Peyer's patch (tissue), 4 donors: ENCODE data around the gene TMEM185A. TPM values are rescaled to one million over a fixed set of nuclear protein-coding genes. Genes with fewer than 3 reads are reported as not detected.
"Not testable (repeated sequence)": the region's sequence is repeated elsewhere in the genome, so short reads cannot be mapped to it uniquely, and the experiment has no call there.

Source experiments
- DNase-seq, 3 donors: peaks; one replicate each; pipeline ENCODE4 v3.0.0-alpha.2; 2017 to 2019
- H3K27ac ChIP-seq, 4 donors: fragments of 200-600 bp; sonication (generic); one replicate each; pipeline ENCODE4 v1.5.1; 2016 to 2019
- H3K27me3 ChIP-seq, 2 donors: fragments of 200-600 bp; sonication (generic); one replicate each; pipeline ENCODE4 v1.5.1; 2019
- H3K36me3 ChIP-seq, 3 donors: fragments of 200-600 bp; sonication (generic); one replicate each; pipeline ENCODE4 v1.5.1; 2016 to 2019
- H3K4me1 ChIP-seq, 4 donors: fragments of 200-600 bp; sonication (generic); one replicate each; pipeline ENCODE4 v1.5.1; 2016 to 2019
- H3K4me3 ChIP-seq, 4 donors: fragments of 200-600 bp; sonication (generic); 1 replicate in 3 of 4; 2 replicates in 1 of 4; pipeline ENCODE4 v1.5.1; 2016 to 2019; ENCODE audit warnings: mild to moderate bottlenecking in 1 of 4
- H3K9me3 ChIP-seq, 4 donors: fragments of 200-600 bp; sonication (generic); one replicate each; pipeline ENCODE4 v1.5.1; 2016 to 2019; ENCODE audit warnings: mild to moderate bottlenecking in 1 of 4
- CTCF ChIP-seq, 6 experiments: fragments of 450-650 bp in 4 of 6; fragments of 200-600 bp in 2 of 6; sonication (generic) in 1 of 6; IDR thresholded peaks; one replicate each; pipeline ENCODE4 v1.5.1; 2017 to 2019; ENCODE audit warnings: antibody characterized with exemption in 6 of 6, mild to moderate bottlenecking in 3 of 6, moderate library complexity in 1 of 6
- POLR2A ChIP-seq, 2 donors: fragments of 450-650 bp; IDR thresholded peaks; one replicate each; pipeline ENCODE4 v1.5.1; 2017; ENCODE audit warnings: antibody characterized with exemption in 2 of 2, mild to moderate bottlenecking in 2 of 2, moderate library complexity in 2 of 2
- total RNA-seq, 4 donors: library from RNA; depleted of rRNA; stranded (reverse); fragments of >200 nt; gene quantifications; one replicate each; pipeline ENCODE4 v1.1.0, GENCODE V29; 2016

The TMEM185A gene
- total RNA-seq, 4 donors from 2014 or later = 11.0 to 17.3 (median 14.3) TPM

- Histone ChIP-seq H3K27ac (no peak overlapping the region), H3K4me1 (no peaks in the 10 kb centered on the region), H3K36me3 (no peaks in the 10 kb centered on the region), H3K4me3 (no peak overlapping the region), H3K9me3 (no peaks in the 10 kb centered on the region), H3K27me3 (no peaks in the 10 kb centered on the region)
- TF ChIP-seq POLR2A (IDR thresholded peaks at IDR 0.05) = no peak
- TF ChIP-seq CTCF (IDR thresholded peaks at IDR 0.05) = no peak
- DNase-seq = no peak
These were observed 2.8 kb downstream of the TMEM185A start for GRCh38 chrX:149628768-149629167.

- H3K27ac ChIP-seq = no peak overlapping the region
- no peaks in the 10 kb centered on the region for H3K4me1 ChIP-seq
- no peak for TF ChIP-seq POLR2A (IDR thresholded peaks at IDR 0.05)
- TF ChIP-seq CTCF (IDR thresholded peaks at IDR 0.05) = no peak
- no peak for DNase-seq
- H3K27me3 ChIP-seq = no peaks in the 10 kb centered on the region
- no peaks in the 10 kb centered on the region for H3K9me3 ChIP-seq
- no peaks in the 10 kb centered on the region for H3K36me3 ChIP-seq
- no peak overlapping the region for H3K4me3 ChIP-seq
These were observed 3.3 kb downstream of the TMEM185A start for GRCh38 chrX:149628280-149628679.

- H3K27me3 ChIP-seq, DNase-seq, H3K27ac ChIP-seq, H3K9me3 ChIP-seq, H3K4me1 ChIP-seq, H3K4me3 ChIP-seq, H3K36me3 ChIP-seq: not testable (repeated sequence)
These were observed 4.8 kb downstream of the TMEM185A start for GRCh38 chrX:149626829-149627228.

GRCh38 chrX:149619662-149620061, 11.9 kb downstream of the TMEM185A start:
- DNase-seq, H3K27ac ChIP-seq, H3K36me3 ChIP-seq: not testable (repeated sequence)

GRCh38 chrX:149618871-149619270, 12.7 kb downstream of the TMEM185A start:
- DNase-seq = no peak
- no peaks in the 10 kb centered on the region for H3K27me3 ChIP-seq
- H3K27ac ChIP-seq = no peak overlapping the region
- no peaks in the 10 kb centered on the region for H3K36me3 ChIP-seq
- no peak for TF ChIP-seq POLR2A (IDR thresholded peaks at IDR 0.05)
- no peak for TF ChIP-seq CTCF (IDR thresholded peaks at IDR 0.05)
- H3K9me3 ChIP-seq = no peaks in the 10 kb centered on the region
- H3K4me1 ChIP-seq = no peaks in the 10 kb centered on the region
- no peak overlapping the region for H3K4me3 ChIP-seq

More at GRCh38 chrX:149619662-149620061, 11.9 kb downstream of the TMEM185A start:
- not testable (repeated sequence) for H3K4me1 ChIP-seq, H3K27me3 ChIP-seq, H3K4me3 ChIP-seq, H3K9me3 ChIP-seq

- H3K9me3 ChIP-seq = no peaks in the 10 kb centered on the region
These were observed 19.9 kb downstream of the TMEM185A start for GRCh38 chrX:149611623-149612175.

More at GRCh38 chrX:149611623-149612175, 19.9 kb downstream of the TMEM185A start:
- no peaks in the 10 kb centered on the region for H3K27me3 ChIP-seq
- no peaks in the 10 kb centered on the region for H3K4me1 ChIP-seq
- H3K27ac ChIP-seq = no peak overlapping the region
- no peak for DNase-seq
- TF ChIP-seq POLR2A (IDR thresholded peaks at IDR 0.05) = no peak
- TF ChIP-seq CTCF (IDR thresholded peaks at IDR 0.05) = no peak
- no peak overlapping the region for H3K4me3 ChIP-seq
- H3K36me3 ChIP-seq = no peaks in the 10 kb centered on the region
